HG03280 (cell line): ENCODE results near the gene EXOG.

Experiments used
- ATAC-seq: cut with Tn5 transposase; IDR thresholded peaks from one replicate; pipeline ENCODE4 v1.9.1; 2021; ENCODE audit warnings: mild to moderate bottlenecking, moderate library complexity; ENCODE audit not compliant: unreplicated experiment

The EXOG gene

GRCh38 chr3:38507120-38507519, 11.0 kb downstream of the EXOG start:
- ATAC-seq = peak; percentile 93

- ATAC-seq = no peak
These were observed 13.6 kb downstream of the EXOG start for GRCh38 chr3:38509732-38510131.

- ATAC-seq = no peak
These were observed 14.5 kb downstream of the EXOG start for GRCh38 chr3:38510631-38511030.

GRCh38 chr3:38511546-38511945, 15.4 kb downstream of the EXOG start:
- ATAC-seq = no peak

GRCh38 chr3:38515367-38515766, 19.2 kb downstream of the EXOG start:
- ATAC-seq = no peak

- no peak for ATAC-seq
These were observed 20.5 kb downstream of the EXOG start for GRCh38 chr3:38516669-38517068.

- no peak for ATAC-seq
These were observed 22.9 kb downstream of the EXOG start for GRCh38 chr3:38519000-38519399.

GRCh38 chr3:38519651-38520050, 23.5 kb downstream of the EXOG start:
- no peak for ATAC-seq

- ATAC-seq = no peak
These were observed 25.3 kb downstream of the EXOG start for GRCh38 chr3:38521391-38521987.

GRCh38 chr3:38522002-38522401, 25.9 kb downstream of the EXOG start:
- ATAC-seq = no peak

GRCh38 chr3:38524141-38524739, 28.1 kb downstream of the EXOG start:
- ATAC-seq = no peak

GRCh38 chr3:38526792-38527191, 30.7 kb downstream of the EXOG start:
- no peak for ATAC-seq

GRCh38 chr3:38528457-38528856, 32.3 kb downstream of the EXOG start:
- no peak for ATAC-seq

GRCh38 chr3:38532529-38532928, 36.4 kb downstream of the EXOG start:
- no peak for ATAC-seq

- ATAC-seq = no peak
These were observed 37.3 kb downstream of the EXOG start for GRCh38 chr3:38533285-38533976.

GRCh38 chr3:38534180-38534579, 38.0 kb downstream of the EXOG start:
- ATAC-seq = no peak

GRCh38 chr3:38534604-38535003, 38.5 kb downstream of the EXOG start:
- ATAC-seq = no peak

GRCh38 chr3:38536671-38537070, 40.5 kb downstream of the EXOG start:
- ATAC-seq = no peak

GRCh38 chr3:38538773-38539353, 42.7 kb downstream of the EXOG start:
- ATAC-seq = no peak

GRCh38 chr3:38541806-38542205, 45.7 kb downstream of the EXOG start:
- ATAC-seq = no peak

GRCh38 chr3:38542401-38543298, 46.5 kb downstream of the EXOG start:
- ATAC-seq = no peak
